Transverse colon (tissue), 4 donors: ENCODE results near the gene NRSN2. TPM values are rescaled to one million over a fixed set of nuclear protein-coding genes. Genes with fewer than 3 reads are reported as not detected.
A peak's percentile ranks its signal among the peaks of the same experiment; 100 is the strongest.
"Not testable (repeated sequence)": the region's sequence is repeated elsewhere in the genome, so short reads cannot be mapped to it uniquely, and the experiment has no call there.

Experiments
- DNase-seq: peaks from one replicate; pipeline ENCODE4 v3.0.0-alpha.2; 2019
- H3K27ac ChIP-seq, 4 donors: fragments of 200-600 bp; sonication (generic); 2 replicates each; pipeline ENCODE4 v1.5.1; 2016 to 2018; ENCODE audit warnings: inconsistent platforms in 4 of 4
- H3K27me3 ChIP-seq: fragments of 200-600 bp; sonication (generic); 2 replicates; pipeline ENCODE4 v1.5.1; 2017; ENCODE audit warnings: inconsistent platforms
- H3K36me3 ChIP-seq, 4 donors: fragments of 200-600 bp; sonication (generic); 2 replicates each; pipeline ENCODE4 v1.5.1; 2017 to 2019; ENCODE audit warnings: inconsistent platforms in 4 of 4
- H3K4me1 ChIP-seq, 4 donors: fragments of 200-600 bp; sonication (generic); 2 replicates each; pipeline ENCODE4 v1.5.1; 2017 to 2020; ENCODE audit warnings: inconsistent platforms in 4 of 4
- H3K4me3 ChIP-seq, 4 donors: fragments of 200-600 bp; sonication (generic); 1 replicate in 1 of 4; 2 replicates in 3 of 4; pipeline versions ENCODE4 v1.5.1 to v1.6.1; 2017 to 2019; ENCODE audit warnings: inconsistent platforms in 4 of 4
- H3K9me3 ChIP-seq, 2 donors: fragments of 200-600 bp; sonication (generic); 2 replicates each; pipeline ENCODE4 v1.5.1; 2017 to 2019; ENCODE audit warnings: inconsistent platforms in 2 of 2
- EP300 ChIP-seq: sonication (generic); formaldehyde crosslinking; IDR thresholded peaks from one replicate; pipeline ENCODE4 v1.6.1; 2017; ENCODE audit warnings: antibody characterized with exemption, low read depth
- POLR2A ChIP-seq: fragments of 450-650 bp; IDR thresholded peaks from one replicate; pipeline ENCODE4 v1.6.1; 2016; ENCODE audit warnings: antibody characterized with exemption, mild to moderate bottlenecking, moderate library complexity
- POLR2AphosphoS5 ChIP-seq, 3 donors: sonication (generic); formaldehyde crosslinking; IDR thresholded peaks; one replicate each; pipeline ENCODE4 v1.6.1; 2016; ENCODE audit warnings: antibody characterized with exemption in 3 of 3
- WGBS, 2 donors: methylation state at CpG; one replicate each; pipeline ENCODE4 v1.1.5; 2018; ENCODE audit warnings: low coverage in 1 of 2; 5-methylcytosine and 5-hydroxymethylcytosine counted together
- in situ Hi-C, 4 donors: fragments of 200-750 bp; cut with MboI; loops; one replicate each; pipeline versions ENCODE4 v1.15.0 to v1.15.1; 2017; ENCODE audit warnings: low sequenced_read_pairs in 3 of 4, low pct_ligation_motif_present in 1 of 4, low pct_unique_long_range_greater_than_20kb in 1 of 4
- intact Hi-C: fragments of 100-400 bp; cut with DNase I; formaldehyde crosslinking; loops from one replicate; pipeline ENCODE4 v1.15.1; 2023; ENCODE audit warnings: low total_unique reads
- total RNA-seq, 4 donors: library from RNA; depleted of rRNA; stranded (reverse); fragments of >200 nt; gene quantifications; one replicate each; pipeline ENCODE4 v1.1.0, GENCODE V29; 2016
- TF ChIP-seq, protein P1 (sequence below), 5 experiments: fragments of 200-600 bp in 3 of 5; fragments of 450-650 bp in 2 of 5; sonication (generic) in 3 of 5; IDR thresholded peaks; 1 replicate in 2 of 5; 2 replicates in 3 of 5; pipeline ENCODE4 v1.5.1; 2016 to 2017; ENCODE audit warnings: antibody characterized with exemption in 5 of 5, inconsistent platforms in 3 of 5, mild to moderate bottlenecking in 2 of 5, moderate library complexity in 1 of 5

Gene NRSN2
- total RNA-seq, 4 donors from 2014 or later, result 7.1 to 18.0 (median 12.8) TPM

- no peak for DNase-seq
- in situ Hi-C loops, result no loop called here
- Histone ChIP-seq H3K4me1 (peaks cover 0 to 16% (median 9%) of the 10 kb centered on the region in 4 donors), H3K4me3 (peak overlapping the region in 2 of 4 donors; percentile 59 to 75), H3K27me3 (no peaks in the 10 kb centered on the region), H3K36me3 (no peaks in the 10 kb centered on the region), H3K27ac (peak overlapping the region in 2 of 4 donors; percentile 68 to 91), H3K9me3 (no peaks in the 10 kb centered on the region)
- TF ChIP-seq EP300, result no peak
- TF ChIP-seq, protein P1, sequence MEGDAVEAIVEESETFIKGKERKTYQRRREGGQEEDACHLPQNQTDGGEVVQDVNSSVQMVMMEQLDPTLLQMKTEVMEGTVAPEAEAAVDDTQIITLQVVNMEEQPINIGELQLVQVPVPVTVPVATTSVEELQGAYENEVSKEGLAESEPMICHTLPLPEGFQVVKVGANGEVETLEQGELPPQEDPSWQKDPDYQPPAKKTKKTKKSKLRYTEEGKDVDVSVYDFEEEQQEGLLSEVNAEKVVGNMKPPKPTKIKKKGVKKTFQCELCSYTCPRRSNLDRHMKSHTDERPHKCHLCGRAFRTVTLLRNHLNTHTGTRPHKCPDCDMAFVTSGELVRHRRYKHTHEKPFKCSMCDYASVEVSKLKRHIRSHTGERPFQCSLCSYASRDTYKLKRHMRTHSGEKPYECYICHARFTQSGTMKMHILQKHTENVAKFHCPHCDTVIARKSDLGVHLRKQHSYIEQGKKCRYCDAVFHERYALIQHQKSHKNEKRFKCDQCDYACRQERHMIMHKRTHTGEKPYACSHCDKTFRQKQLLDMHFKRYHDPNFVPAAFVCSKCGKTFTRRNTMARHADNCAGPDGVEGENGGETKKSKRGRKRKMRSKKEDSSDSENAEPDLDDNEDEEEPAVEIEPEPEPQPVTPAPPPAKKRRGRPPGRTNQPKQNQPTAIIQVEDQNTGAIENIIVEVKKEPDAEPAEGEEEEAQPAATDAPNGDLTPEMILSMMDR (IDR thresholded peaks at IDR 0.05), result no peak
- no peak for TF ChIP-seq POLR2A
- TF ChIP-seq POLR2AphosphoS5 (IDR thresholded peaks at IDR 0.05), result no peak
- intact Hi-C loops, result no loop called here
- WGBS, 2 donors, result 69% methylated on average over 5 of the region's 8 CpGs; no CpG with 5 or more reads in 1 of the 2 donors
Measured at GRCh38 chr20:382291-383115, 35.6 kb downstream of the NRSN2 start.

- DNase-seq, result no peak
- in situ Hi-C loops, result no loop called here
- no peaks in the 10 kb centered on the region for H3K9me3 ChIP-seq
- H3K27ac ChIP-seq, result no peak overlapping the region
- TF ChIP-seq EP300 (no peak), POLR2AphosphoS5 (IDR thresholded peaks at IDR 0.05) (no peak), POLR2A (no peak)
- TF ChIP-seq, protein P1 (IDR thresholded peaks at IDR 0.05), result no peak
- H3K4me3 ChIP-seq, result no peak overlapping the region
- H3K36me3 ChIP-seq, result no peaks in the 10 kb centered on the region
- H3K4me1 ChIP-seq, result peaks cover 0 to 16% (median 9%) of the 10 kb centered on the region in 4 donors
- WGBS, 2 donors, result 75 to 83% methylated on average over 5 of the region's 5 CpGs
- no peaks in the 10 kb centered on the region for H3K27me3 ChIP-seq
- intact Hi-C loops, result no loop called here
Measured at GRCh38 chr20:383889-384288, 37.0 kb downstream of the NRSN2 start.

- no peak for DNase-seq
- TF ChIP-seq POLR2AphosphoS5 (IDR thresholded peaks at IDR 0.05) (no peak), POLR2A (no peak), EP300 (no peak)
- TF ChIP-seq, protein P1 (IDR thresholded peaks at IDR 0.05), result no peak
- WGBS, 2 donors, result 95 to 100% methylated on average over 1 of the region's 1 CpG
- H3K36me3 ChIP-seq, result no peaks in the 10 kb centered on the region
- H3K4me1 ChIP-seq, result peaks cover 0 to 16% (median 9%) of the 10 kb centered on the region in 4 donors
- no peaks in the 10 kb centered on the region for H3K9me3 ChIP-seq
- H3K27me3 ChIP-seq, result no peaks in the 10 kb centered on the region
- in situ Hi-C loops, result no loop called here
- intact Hi-C loops, result no loop called here
- peak overlapping the region in 1 of 4 donors; percentile 41 for H3K27ac ChIP-seq
- H3K4me3 ChIP-seq, result no peak overlapping the region
Measured at GRCh38 chr20:384723-385122, 37.8 kb downstream of the NRSN2 start.

DNA sequence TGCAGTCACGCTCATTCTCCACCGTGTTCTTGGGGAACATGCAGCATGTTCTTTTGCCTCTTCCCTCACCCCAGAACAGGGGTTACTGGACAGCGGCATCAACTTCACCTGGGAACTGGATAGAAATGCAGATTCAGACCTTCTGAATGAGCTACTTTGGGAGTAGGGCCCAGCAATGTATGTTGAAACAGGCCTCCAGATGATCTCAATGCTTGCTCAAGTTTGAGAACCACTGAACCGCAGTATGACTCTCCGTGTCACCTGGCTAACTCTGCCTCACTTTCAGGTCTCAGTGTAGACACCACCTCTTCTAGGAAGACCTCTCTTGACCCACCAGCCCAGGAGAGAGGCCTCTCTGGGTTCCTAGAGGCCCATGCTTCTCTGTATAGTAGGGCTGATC is 38.5 kb downstream of the NRSN2 start:
- DNase-seq, result no peak
- H3K4me3 ChIP-seq, result no peak overlapping the region
- H3K4me1 ChIP-seq, result peaks cover 0 to 16% (median 9%) of the 10 kb centered on the region in 4 donors
- 97% methylated on average over 5 of the region's 5 CpGs; no CpG with 5 or more reads in 1 of the 2 donors for WGBS, 2 donors
- peak overlapping the region in 1 of 4 donors; percentile 41 for H3K27ac ChIP-seq
- in situ Hi-C loops (no loop called here), intact Hi-C loops (no loop called here)
- TF ChIP-seq, protein P1 (IDR thresholded peaks at IDR 0.05), result no peak
- TF ChIP-seq EP300, result no peak
- H3K27me3 ChIP-seq, result no peaks in the 10 kb centered on the region
- no peaks in the 10 kb centered on the region for H3K36me3 ChIP-seq
- H3K9me3 ChIP-seq, result no peaks in the 10 kb centered on the region

GRCh38 chr20:386634-387033 is 39.7 kb downstream of the NRSN2 start:
- in situ Hi-C loops, H3K27me3 ChIP-seq, H3K9me3 ChIP-seq, intact Hi-C loops, DNase-seq, H3K4me3 ChIP-seq, H3K36me3 ChIP-seq, H3K27ac ChIP-seq: not testable (repeated sequence)
- WGBS, 2 donors, result 96 to 100% methylated on average over 3 to 8 of the region's 8 CpGs
- H3K4me1 ChIP-seq, result peaks cover 0 to 11% (median 4%) of the 10 kb centered on the region in 4 donors
